WI38 (cell line): Measurements from ENCODE around the gene CCR5AS.

Experiments
- H3K4me3 ChIP-seq: 2 replicates; pipeline ENCODE4 v1.5.1; 2011; ENCODE audit warnings: low read depth, mild to moderate bottlenecking, control low read depth, low read length
- TF ChIP-seq, protein P1 (sequence below): IDR thresholded peaks from 2 replicates; pipeline ENCODE4 v1.5.1; 2012; ENCODE audit warnings: low read depth, mild to moderate bottlenecking, control low read depth, low read length

Gene CCR5AS

DNA sequence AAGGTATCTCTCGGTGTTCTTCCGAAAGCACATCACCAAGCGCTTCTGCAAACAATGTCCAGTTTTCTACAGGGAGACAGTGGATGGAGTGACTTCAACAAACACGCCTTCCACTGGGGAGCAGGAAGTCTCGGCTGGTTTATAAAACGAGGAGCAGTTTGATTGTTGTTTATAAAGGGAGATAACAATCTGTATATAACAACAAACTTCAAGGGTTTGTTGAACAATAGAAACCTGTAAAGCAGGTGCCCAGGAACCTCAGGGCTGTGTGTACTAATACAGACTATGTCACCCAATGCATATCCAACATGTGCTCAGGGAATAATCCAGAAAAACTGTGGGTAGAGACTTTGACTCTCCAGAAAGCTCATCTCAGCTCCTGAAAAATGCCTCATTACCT lies 48.4 kb downstream of the CCR5AS start:
- TF ChIP-seq, protein P1, sequence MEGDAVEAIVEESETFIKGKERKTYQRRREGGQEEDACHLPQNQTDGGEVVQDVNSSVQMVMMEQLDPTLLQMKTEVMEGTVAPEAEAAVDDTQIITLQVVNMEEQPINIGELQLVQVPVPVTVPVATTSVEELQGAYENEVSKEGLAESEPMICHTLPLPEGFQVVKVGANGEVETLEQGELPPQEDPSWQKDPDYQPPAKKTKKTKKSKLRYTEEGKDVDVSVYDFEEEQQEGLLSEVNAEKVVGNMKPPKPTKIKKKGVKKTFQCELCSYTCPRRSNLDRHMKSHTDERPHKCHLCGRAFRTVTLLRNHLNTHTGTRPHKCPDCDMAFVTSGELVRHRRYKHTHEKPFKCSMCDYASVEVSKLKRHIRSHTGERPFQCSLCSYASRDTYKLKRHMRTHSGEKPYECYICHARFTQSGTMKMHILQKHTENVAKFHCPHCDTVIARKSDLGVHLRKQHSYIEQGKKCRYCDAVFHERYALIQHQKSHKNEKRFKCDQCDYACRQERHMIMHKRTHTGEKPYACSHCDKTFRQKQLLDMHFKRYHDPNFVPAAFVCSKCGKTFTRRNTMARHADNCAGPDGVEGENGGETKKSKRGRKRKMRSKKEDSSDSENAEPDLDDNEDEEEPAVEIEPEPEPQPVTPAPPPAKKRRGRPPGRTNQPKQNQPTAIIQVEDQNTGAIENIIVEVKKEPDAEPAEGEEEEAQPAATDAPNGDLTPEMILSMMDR, result no peak
- no peak overlapping the region for H3K4me3 ChIP-seq

DNA sequence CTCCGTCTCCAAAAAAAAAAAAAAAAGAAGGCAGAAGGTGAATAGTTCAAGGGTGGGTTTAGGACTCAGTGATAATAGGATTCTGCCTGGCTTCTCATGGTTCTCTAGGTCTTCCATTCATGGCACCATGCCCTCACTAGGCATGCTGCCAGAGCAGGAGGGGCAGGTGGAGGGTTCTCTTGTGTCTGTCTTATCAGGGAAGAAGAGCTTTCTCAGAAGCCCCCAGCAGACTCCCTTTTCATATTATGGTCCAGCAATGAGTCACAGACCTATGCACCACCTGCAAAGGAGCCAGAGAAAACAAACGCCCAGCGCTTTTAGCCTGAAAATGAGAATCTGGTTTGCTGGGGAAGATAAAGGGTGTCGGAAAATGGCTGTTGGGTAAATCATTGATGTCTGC lies 50.0 kb downstream of the CCR5AS start:
- H3K4me3 ChIP-seq, result no peak overlapping the region
- TF ChIP-seq, protein P1, result no peak

DNA sequence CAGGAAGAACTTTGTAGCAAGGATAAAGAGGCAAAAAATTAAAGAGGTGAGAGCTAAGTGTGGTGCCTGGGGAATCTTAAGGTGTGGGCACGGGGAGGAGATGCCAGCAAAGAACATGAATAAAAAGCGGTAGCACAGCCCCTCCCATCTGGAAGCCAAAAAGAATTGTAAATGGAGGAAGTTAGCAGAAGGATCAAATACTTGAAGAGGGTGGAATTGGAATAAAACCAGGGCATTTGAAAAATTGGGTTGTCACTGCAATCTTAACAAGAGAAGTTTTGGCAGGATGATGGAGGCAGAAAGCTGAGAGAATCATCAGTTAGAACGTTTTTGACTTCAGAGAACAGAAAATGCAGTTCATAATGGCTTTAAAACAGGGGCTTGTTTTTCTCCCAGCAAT lies 50.6 kb downstream of the CCR5AS start:
- TF ChIP-seq, protein P1, result no peak
- H3K4me3 ChIP-seq, result no peak overlapping the region

DNA sequence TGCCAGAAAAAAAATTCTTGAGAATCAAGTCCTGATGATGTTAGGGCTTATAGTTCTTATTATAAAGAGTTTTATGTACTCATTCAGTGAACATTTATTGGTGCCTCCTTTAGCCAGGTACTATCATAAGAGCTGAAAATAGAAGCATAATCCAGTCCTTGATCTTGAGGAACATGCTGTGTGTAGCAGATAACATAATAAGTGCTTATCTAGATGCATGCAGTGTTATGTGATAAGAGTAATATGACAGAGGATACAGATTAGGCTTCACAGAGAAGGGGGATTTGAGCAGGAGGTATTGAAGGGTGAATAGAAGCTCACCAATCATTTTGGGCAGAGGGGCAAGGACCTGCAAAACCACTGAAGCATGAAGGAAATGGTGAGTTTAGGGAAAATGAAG lies 51.9 kb downstream of the CCR5AS start:
- H3K4me3 ChIP-seq, result no peak overlapping the region

DNA sequence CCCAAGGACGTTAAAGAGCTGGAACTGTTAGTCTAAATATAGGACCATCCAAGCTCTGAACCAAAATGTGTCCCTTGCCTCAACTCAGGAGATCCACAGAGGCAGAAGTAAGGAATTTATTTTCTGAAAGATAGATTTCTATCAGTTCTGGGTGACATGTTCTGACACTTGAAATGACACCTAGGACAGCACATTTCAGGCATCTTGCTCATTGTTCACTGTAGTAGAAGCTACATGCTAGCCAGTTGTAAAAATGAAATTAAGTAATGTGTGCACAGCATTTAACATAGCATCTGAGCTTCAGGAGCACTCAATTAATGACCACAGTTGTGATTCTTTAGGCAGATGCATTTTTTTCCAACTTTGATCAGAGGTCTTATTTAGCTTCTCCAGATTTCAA lies 52.4 kb downstream of the CCR5AS start:
- H3K4me3 ChIP-seq, result no peak overlapping the region
- TF ChIP-seq, protein P1, result no peak

More for the DNA sequence above, 51.9 kb downstream of the CCR5AS start:
- TF ChIP-seq, protein P1, result no peak

DNA sequence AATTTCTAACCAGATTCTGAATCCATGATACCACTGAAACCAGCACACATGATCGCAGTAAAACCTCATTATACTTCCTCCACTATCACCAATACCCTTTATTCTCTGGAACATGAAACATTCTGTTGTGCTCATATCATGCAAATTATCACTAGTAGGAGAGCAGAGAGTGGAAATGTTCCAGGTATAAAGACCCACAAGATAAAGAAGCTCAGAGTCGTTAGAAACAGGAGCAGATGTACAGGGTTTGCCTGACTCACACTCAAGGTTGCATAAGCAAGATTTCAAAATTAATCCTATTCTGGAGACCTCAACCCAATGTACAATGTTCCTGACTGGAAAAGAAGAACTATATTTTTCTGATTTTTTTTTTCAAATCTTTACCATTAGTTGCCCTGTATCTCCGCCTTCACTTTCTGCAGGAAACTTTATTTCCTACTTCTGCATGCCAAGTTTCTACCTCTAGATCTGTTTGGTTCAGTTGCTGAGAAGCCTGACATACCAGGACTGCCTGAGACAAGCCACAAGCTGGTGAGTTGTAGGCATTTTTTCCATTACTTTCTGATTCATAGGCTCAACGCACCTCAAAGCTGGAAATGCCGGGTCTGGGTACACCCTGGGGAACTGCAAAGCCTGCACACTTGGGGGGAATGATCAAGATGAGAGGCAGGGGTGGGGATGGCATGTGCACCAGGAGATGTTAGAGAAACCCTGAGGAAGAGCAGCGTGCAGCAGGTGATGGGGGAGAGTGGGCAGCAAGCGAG lies 53.0 kb downstream of the CCR5AS start, which contains the start of gene CCR2:
CCR2 (plus strand) TSS at position 465 of the 764 bp plus-strand sequence. CDS start 3,417 bp downstream, outside the sequence.
- TF ChIP-seq, protein P1, result no peak
- H3K4me3 ChIP-seq, result no peak within 1 kb of the TSS

DNA sequence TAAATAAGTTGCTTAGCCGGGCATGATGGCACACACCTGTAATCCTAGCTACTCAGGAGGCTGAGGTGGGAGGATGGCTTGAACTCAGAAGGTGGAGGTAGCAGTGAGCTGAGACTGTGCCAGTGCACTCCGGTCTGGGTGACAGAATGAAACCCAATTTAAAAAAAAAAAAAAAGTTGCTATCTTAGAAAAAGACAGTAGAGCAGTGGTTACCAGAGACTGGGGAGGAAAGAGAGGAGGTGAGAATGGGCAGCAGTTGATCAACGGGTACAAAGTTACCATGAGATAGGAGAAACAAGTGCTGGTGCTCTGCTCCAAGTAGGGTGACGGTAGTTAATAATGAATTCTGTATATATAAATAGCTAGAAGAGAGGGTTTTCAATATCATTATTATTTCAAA lies 53.8 kb downstream of the CCR5AS start:
- no peak overlapping the region for H3K4me3 ChIP-seq
- TF ChIP-seq, protein P1, result no peak
